H9 (cell line): ENCODE measurements around the gene SLC7A11. TPM values are rescaled to one million over a fixed set of nuclear protein-coding genes. Genes with fewer than 3 reads are reported as not detected.

Source experiments
- DNase-seq: peaks from one replicate; pipeline ENCODE4 v3.0.0-alpha.2; 2017
- H2AFZ ChIP-seq: one replicate; pipeline ENCODE4 v1.6.1; 2013; ENCODE audit warnings: mild to moderate bottlenecking, low read length, control low read depth, moderate library complexity
- H2AK5ac ChIP-seq: 2 replicates; pipeline ENCODE4 v1.6.1; 2013; ENCODE audit warnings: low read length, control low read depth, mixed read lengths; ENCODE audit not compliant: insufficient read length
- H2BK120ac ChIP-seq: one replicate; pipeline ENCODE4 v1.6.1; 2013; ENCODE audit warnings: low read depth, mild to moderate bottlenecking, low read length, control low read depth, inconsistent platforms; ENCODE audit not compliant: poor library complexity, severe bottlenecking
- H2BK12ac ChIP-seq: 2 replicates; pipeline ENCODE4 v1.6.1; 2013; ENCODE audit warnings: low read length, control low read depth, mixed read lengths, low read depth; ENCODE audit not compliant: insufficient read length
- H2BK15ac ChIP-seq: 2 replicates; pipeline ENCODE4 v1.6.1; 2013; ENCODE audit warnings: low read depth, low read length, control low read depth
- H2BK20ac ChIP-seq: one replicate; pipeline ENCODE4 v1.6.1; 2013; ENCODE audit warnings: low read depth, mild to moderate bottlenecking, low read length, control low read depth, inconsistent platforms; ENCODE audit not compliant: poor library complexity, severe bottlenecking
- H2BK5ac ChIP-seq: 2 replicates; pipeline ENCODE4 v1.6.1; 2013; ENCODE audit warnings: low read length, control low read depth, mixed read lengths; ENCODE audit not compliant: insufficient read length
- H3K14ac ChIP-seq: 2 replicates; pipeline ENCODE4 v1.6.1; 2013; ENCODE audit warnings: low read length, control low read depth; ENCODE audit not compliant: insufficient read depth
- H3K18ac ChIP-seq: 2 replicates; pipeline ENCODE4 v1.6.1; 2013; ENCODE audit warnings: low read depth, mild to moderate bottlenecking, mixed read lengths, low read length, control low read depth; ENCODE audit not compliant: insufficient read length
- H3K23ac ChIP-seq: 2 replicates; pipeline ENCODE4 v1.6.1; 2013; ENCODE audit warnings: low read length, control low read depth, mixed read lengths, low read depth; ENCODE audit not compliant: insufficient read length
- H3K23me2 ChIP-seq: 2 replicates; pipeline ENCODE4 v1.6.1; 2013; ENCODE audit warnings: low read depth, mild to moderate bottlenecking, mixed read lengths, low read length, control low read depth; ENCODE audit not compliant: insufficient read length, poor library complexity, severe bottlenecking
- H3K27ac ChIP-seq: 2 replicates; pipeline ENCODE4 v1.5.1; 2013; ENCODE audit warnings: low read length, control low read depth, mixed read lengths, low read depth; ENCODE audit not compliant: insufficient read length
- H3K27me3 ChIP-seq: 2 replicates; pipeline ENCODE4 v1.6.1; 2013; ENCODE audit warnings: low read length, control low read depth, inconsistent platforms; ENCODE audit not compliant: insufficient read depth
- H3K4ac ChIP-seq: 2 replicates; pipeline ENCODE4 v1.6.1; 2013; ENCODE audit warnings: low read depth, mild to moderate bottlenecking, control low read depth, inconsistent platforms, low read length, moderate library complexity
- H3K4me1 ChIP-seq: 2 replicates; pipeline ENCODE4 v1.6.1; 2013; ENCODE audit warnings: low read length, control low read depth, inconsistent platforms; ENCODE audit not compliant: insufficient read depth
- H3K4me2 ChIP-seq: 2 replicates; pipeline ENCODE4 v1.6.1; 2013; ENCODE audit warnings: low read length, control low read depth, mixed read lengths; ENCODE audit not compliant: insufficient read length, insufficient read depth
- H3K56ac ChIP-seq: 2 replicates; pipeline ENCODE4 v1.6.1; 2013; ENCODE audit warnings: low read depth, mild to moderate bottlenecking, mixed read lengths, low read length, control low read depth; ENCODE audit not compliant: insufficient read length
- H3K79me1 ChIP-seq: 2 replicates; pipeline ENCODE4 v1.6.1; 2013; ENCODE audit warnings: low read depth, mild to moderate bottlenecking, moderate library complexity, low read length, control low read depth, inconsistent platforms; ENCODE audit not compliant: insufficient read depth, poor library complexity, severe bottlenecking
- H3K79me2 ChIP-seq: 2 replicates; pipeline ENCODE4 v1.6.1; 2013; ENCODE audit warnings: low read length, control low read depth, inconsistent platforms; ENCODE audit not compliant: insufficient read depth
- H3K9ac ChIP-seq: 2 replicates; pipeline ENCODE4 v1.6.1; 2013; ENCODE audit warnings: low read length, control low read depth, mixed read lengths; ENCODE audit not compliant: insufficient read length; ENCODE audit errors: extremely low read depth
- H3K9me3 ChIP-seq: one replicate; pipeline ENCODE4 v1.6.1; 2013; ENCODE audit warnings: low read depth, low read length, inconsistent platforms; ENCODE audit not compliant: control insufficient read depth
- H3T11ph ChIP-seq: one replicate; pipeline ENCODE4 v1.6.1; 2013; ENCODE audit warnings: mild to moderate bottlenecking, low read length, control low read depth, inconsistent platforms
- H4K20me1 ChIP-seq: one replicate; pipeline ENCODE4 v1.6.1; 2013; ENCODE audit not compliant: control insufficient read depth, insufficient read length, insufficient read depth
- H4K5ac ChIP-seq: 2 replicates; pipeline ENCODE4 v1.6.1; 2013; ENCODE audit warnings: low read depth, mild to moderate bottlenecking, mixed read lengths, low read length, control low read depth; ENCODE audit not compliant: insufficient read length
- H4K8ac ChIP-seq: replicated peaks from 2 replicates; pipeline ENCODE4 v1.6.1; 2013; ENCODE audit warnings: low read length, control low read depth, mixed read lengths, low read depth; ENCODE audit not compliant: insufficient read length
- H4K91ac ChIP-seq: 2 replicates; pipeline ENCODE4 v1.6.1; 2013; ENCODE audit warnings: low read depth, mild to moderate bottlenecking, moderate library complexity, mixed read lengths, low read length, control low read depth; ENCODE audit not compliant: insufficient read length
- H3K27ac Mint-ChIP-seq, 3 experiments: 2 replicates in 2 of 3; 3 replicates in 1 of 3; pipeline ENCODE4 v1.8.0; 2020 to 2021; ENCODE audit warnings: mixed read lengths in 3 of 3, mild to moderate bottlenecking in 1 of 3, moderate library complexity in 1 of 3
- H3K27me3 Mint-ChIP-seq: 2 replicates; pipeline ENCODE4 v1.8.0; 2021; ENCODE audit warnings: low read depth, mild to moderate bottlenecking, moderate library complexity, mixed read lengths
- H3K36me3 Mint-ChIP-seq, 3 experiments: 2 replicates in 2 of 3; 3 replicates in 1 of 3; pipeline ENCODE4 v1.8.0; 2020 to 2021; ENCODE audit warnings: low read depth in 3 of 3, mixed read lengths in 3 of 3; ENCODE audit not compliant: insufficient read depth in 1 of 3
- H3K4me1 Mint-ChIP-seq, 2 experiments: 2 replicates each; pipeline ENCODE4 v1.8.0; 2020; ENCODE audit warnings: mixed read lengths in 2 of 2
- H3K4me3 Mint-ChIP-seq, 2 experiments: 2 replicates in 1 of 2; 3 replicates in 1 of 2; pipeline ENCODE4 v1.8.0; 2020 to 2021; ENCODE audit warnings: mild to moderate bottlenecking in 2 of 2, mixed read lengths in 2 of 2, moderate library complexity in 1 of 2
- H3K9me3 Mint-ChIP-seq, 2 experiments: 2 replicates in 1 of 2; 3 replicates in 1 of 2; pipeline ENCODE4 v1.8.0; 2020; ENCODE audit warnings: mild to moderate bottlenecking in 2 of 2, mixed read lengths in 2 of 2, moderate library complexity in 1 of 2
- WGBS: extraction: QIAGEN DNeasy Blood & Tissue Kit; methylation state at CpG from one replicate; pipeline ENCODE4 v1.1.7; 2013; ENCODE audit warnings: missing lambda C conversion rate, low lambda C conversion rate, mixed read lengths; ENCODE audit not compliant: insufficient read length; ENCODE audit errors: extremely low coverage; 5-methylcytosine and 5-hydroxymethylcytosine counted together
- total RNA-seq: library from RNA; stranded (reverse); gene quantifications from 2 replicates; pipeline ENCODE4 v1.2.1, GENCODE V29; 2021
- TF ChIP-seq, protein P1 (sequence below): fragments of 200-600 bp; sonication (generic); conservative IDR thresholded peaks from 3 replicates; pipeline ENCODE4 v1.8.0; 2021; ENCODE audit warnings: antibody characterized with exemption, mild to moderate bottlenecking

SLC7A11 gene
- total RNA-seq, 1 experiment from 2014 or later: 19.8 TPM

DNA sequence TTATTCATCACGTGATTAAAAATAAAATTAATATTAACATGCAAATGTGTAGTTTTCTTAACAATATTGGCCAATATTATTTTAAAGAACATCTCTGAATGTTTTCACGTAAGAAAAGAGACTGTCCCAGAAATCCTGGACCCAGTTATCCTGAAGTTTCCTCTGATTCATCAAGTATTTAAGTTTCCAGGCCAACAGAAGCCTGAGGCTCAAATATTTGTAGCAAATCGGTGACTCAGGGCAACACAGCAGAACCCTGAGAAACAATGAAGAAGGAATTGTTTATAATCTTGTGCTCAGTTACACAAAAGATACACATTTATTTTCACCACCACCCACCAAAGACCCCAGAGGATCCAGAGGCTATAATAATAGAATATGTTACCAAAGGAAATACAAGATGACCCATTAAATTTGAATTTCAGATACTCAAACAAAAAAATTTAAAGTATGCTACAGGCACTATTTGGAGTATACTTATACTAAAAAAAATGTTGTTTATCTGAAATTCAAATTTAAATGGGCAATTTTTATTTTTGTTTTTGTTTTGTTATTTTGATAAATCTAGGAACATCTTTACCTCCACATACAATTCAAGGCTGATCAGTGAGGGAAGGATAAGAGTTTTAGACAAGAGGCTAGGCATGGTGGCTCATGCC is 33.9 kb upstream of the SLC7A11 start:
- Histone ChIP-seq H4K5ac (no peak overlapping the region), H3K4me1 (no peaks in the 10 kb centered on the region), H3K56ac (no peak overlapping the region), H3K27ac (no peak overlapping the region), H2BK20ac (no peak overlapping the region), H2BK15ac (no peak overlapping the region), H2AFZ (no peak overlapping the region), H4K20me1 (no peaks in the 10 kb centered on the region), H3T11ph (no peak overlapping the region), H3K18ac (no peak overlapping the region), H3K4me2 (no peak overlapping the region), H4K8ac (no peak overlapping the region), H3K14ac (no peak overlapping the region), H2BK5ac (no peak overlapping the region), H3K79me1 (no peaks in the 10 kb centered on the region), H2BK12ac (no peak overlapping the region), H3K9ac (no peak overlapping the region), H2BK120ac (no peak overlapping the region), H3K23me2 (no peaks in the 10 kb centered on the region), H3K23ac (no peak overlapping the region), H3K79me2 (no peaks in the 10 kb centered on the region), H3K4ac (no peak overlapping the region), H3K27me3 (no peaks in the 10 kb centered on the region), H4K91ac (no peak overlapping the region), H2AK5ac (no peak overlapping the region), H3K9me3 (no peaks in the 10 kb centered on the region)
- TF ChIP-seq, protein P1, sequence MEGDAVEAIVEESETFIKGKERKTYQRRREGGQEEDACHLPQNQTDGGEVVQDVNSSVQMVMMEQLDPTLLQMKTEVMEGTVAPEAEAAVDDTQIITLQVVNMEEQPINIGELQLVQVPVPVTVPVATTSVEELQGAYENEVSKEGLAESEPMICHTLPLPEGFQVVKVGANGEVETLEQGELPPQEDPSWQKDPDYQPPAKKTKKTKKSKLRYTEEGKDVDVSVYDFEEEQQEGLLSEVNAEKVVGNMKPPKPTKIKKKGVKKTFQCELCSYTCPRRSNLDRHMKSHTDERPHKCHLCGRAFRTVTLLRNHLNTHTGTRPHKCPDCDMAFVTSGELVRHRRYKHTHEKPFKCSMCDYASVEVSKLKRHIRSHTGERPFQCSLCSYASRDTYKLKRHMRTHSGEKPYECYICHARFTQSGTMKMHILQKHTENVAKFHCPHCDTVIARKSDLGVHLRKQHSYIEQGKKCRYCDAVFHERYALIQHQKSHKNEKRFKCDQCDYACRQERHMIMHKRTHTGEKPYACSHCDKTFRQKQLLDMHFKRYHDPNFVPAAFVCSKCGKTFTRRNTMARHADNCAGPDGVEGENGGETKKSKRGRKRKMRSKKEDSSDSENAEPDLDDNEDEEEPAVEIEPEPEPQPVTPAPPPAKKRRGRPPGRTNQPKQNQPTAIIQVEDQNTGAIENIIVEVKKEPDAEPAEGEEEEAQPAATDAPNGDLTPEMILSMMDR: no peak
- H3K4me3 Mint-ChIP-seq: no peak overlapping the region
- H3K27me3 Mint-ChIP-seq: no peaks in the 10 kb centered on the region
- H3K36me3 Mint-ChIP-seq: no peaks in the 10 kb centered on the region
- H3K4me1 Mint-ChIP-seq: no peaks in the 10 kb centered on the region
- no peak for DNase-seq
- H3K9me3 Mint-ChIP-seq: no peaks in the 10 kb centered on the region
- WGBS: no CpG with 5 or more reads among the region's 3 CpGs
- peak overlapping the region in 1 of 3 experiments; percentile 66; a peak in 1 of 7 replicates for H3K27ac Mint-ChIP-seq
